H9 (cell line): ENCODE data around the gene DGKG. TPM values are rescaled to one million over a fixed set of nuclear protein-coding genes. Genes with fewer than 3 reads are reported as not detected.

Experiments
- DNase-seq: peaks from one replicate; pipeline ENCODE4 v3.0.0-alpha.2; 2017
- H2AFZ ChIP-seq: one replicate; pipeline ENCODE4 v1.6.1; 2013; ENCODE audit warnings: mild to moderate bottlenecking, low read length, control low read depth, moderate library complexity
- H2AK5ac ChIP-seq: 2 replicates; pipeline ENCODE4 v1.6.1; 2013; ENCODE audit warnings: low read length, control low read depth, mixed read lengths; ENCODE audit not compliant: insufficient read length
- H2BK120ac ChIP-seq: one replicate; pipeline ENCODE4 v1.6.1; 2013; ENCODE audit warnings: low read depth, mild to moderate bottlenecking, low read length, control low read depth, inconsistent platforms; ENCODE audit not compliant: poor library complexity, severe bottlenecking
- H2BK12ac ChIP-seq: 2 replicates; pipeline ENCODE4 v1.6.1; 2013; ENCODE audit warnings: low read length, control low read depth, mixed read lengths, low read depth; ENCODE audit not compliant: insufficient read length
- H2BK15ac ChIP-seq: 2 replicates; pipeline ENCODE4 v1.6.1; 2013; ENCODE audit warnings: low read depth, low read length, control low read depth
- H2BK20ac ChIP-seq: one replicate; pipeline ENCODE4 v1.6.1; 2013; ENCODE audit warnings: low read depth, mild to moderate bottlenecking, low read length, control low read depth, inconsistent platforms; ENCODE audit not compliant: poor library complexity, severe bottlenecking
- H2BK5ac ChIP-seq: 2 replicates; pipeline ENCODE4 v1.6.1; 2013; ENCODE audit warnings: low read length, control low read depth, mixed read lengths; ENCODE audit not compliant: insufficient read length
- H3K14ac ChIP-seq: 2 replicates; pipeline ENCODE4 v1.6.1; 2013; ENCODE audit warnings: low read length, control low read depth; ENCODE audit not compliant: insufficient read depth
- H3K18ac ChIP-seq: 2 replicates; pipeline ENCODE4 v1.6.1; 2013; ENCODE audit warnings: low read depth, mild to moderate bottlenecking, mixed read lengths, low read length, control low read depth; ENCODE audit not compliant: insufficient read length
- H3K23ac ChIP-seq: 2 replicates; pipeline ENCODE4 v1.6.1; 2013; ENCODE audit warnings: low read length, control low read depth, mixed read lengths, low read depth; ENCODE audit not compliant: insufficient read length
- H3K23me2 ChIP-seq: 2 replicates; pipeline ENCODE4 v1.6.1; 2013; ENCODE audit warnings: low read depth, mild to moderate bottlenecking, mixed read lengths, low read length, control low read depth; ENCODE audit not compliant: insufficient read length, poor library complexity, severe bottlenecking
- H3K27ac ChIP-seq: 2 replicates; pipeline ENCODE4 v1.5.1; 2013; ENCODE audit warnings: low read length, control low read depth, mixed read lengths, low read depth; ENCODE audit not compliant: insufficient read length
- H3K27me3 ChIP-seq: 2 replicates; pipeline ENCODE4 v1.6.1; 2013; ENCODE audit warnings: low read length, control low read depth, inconsistent platforms; ENCODE audit not compliant: insufficient read depth
- H3K4ac ChIP-seq: 2 replicates; pipeline ENCODE4 v1.6.1; 2013; ENCODE audit warnings: low read depth, mild to moderate bottlenecking, control low read depth, inconsistent platforms, low read length, moderate library complexity
- H3K4me1 ChIP-seq: 2 replicates; pipeline ENCODE4 v1.6.1; 2013; ENCODE audit warnings: low read length, control low read depth, inconsistent platforms; ENCODE audit not compliant: insufficient read depth
- H3K4me2 ChIP-seq: 2 replicates; pipeline ENCODE4 v1.6.1; 2013; ENCODE audit warnings: low read length, control low read depth, mixed read lengths; ENCODE audit not compliant: insufficient read length, insufficient read depth
- H3K56ac ChIP-seq: 2 replicates; pipeline ENCODE4 v1.6.1; 2013; ENCODE audit warnings: low read depth, mild to moderate bottlenecking, mixed read lengths, low read length, control low read depth; ENCODE audit not compliant: insufficient read length
- H3K79me1 ChIP-seq: 2 replicates; pipeline ENCODE4 v1.6.1; 2013; ENCODE audit warnings: low read depth, mild to moderate bottlenecking, moderate library complexity, low read length, control low read depth, inconsistent platforms; ENCODE audit not compliant: insufficient read depth, poor library complexity, severe bottlenecking
- H3K79me2 ChIP-seq: 2 replicates; pipeline ENCODE4 v1.6.1; 2013; ENCODE audit warnings: low read length, control low read depth, inconsistent platforms; ENCODE audit not compliant: insufficient read depth
- H3K9ac ChIP-seq: 2 replicates; pipeline ENCODE4 v1.6.1; 2013; ENCODE audit warnings: low read length, control low read depth, mixed read lengths; ENCODE audit not compliant: insufficient read length; ENCODE audit errors: extremely low read depth
- H3K9me3 ChIP-seq: one replicate; pipeline ENCODE4 v1.6.1; 2013; ENCODE audit warnings: low read depth, low read length, inconsistent platforms; ENCODE audit not compliant: control insufficient read depth
- H3T11ph ChIP-seq: one replicate; pipeline ENCODE4 v1.6.1; 2013; ENCODE audit warnings: mild to moderate bottlenecking, low read length, control low read depth, inconsistent platforms
- H4K20me1 ChIP-seq: one replicate; pipeline ENCODE4 v1.6.1; 2013; ENCODE audit not compliant: control insufficient read depth, insufficient read length, insufficient read depth
- H4K5ac ChIP-seq: 2 replicates; pipeline ENCODE4 v1.6.1; 2013; ENCODE audit warnings: low read depth, mild to moderate bottlenecking, mixed read lengths, low read length, control low read depth; ENCODE audit not compliant: insufficient read length
- H4K8ac ChIP-seq: replicated peaks from 2 replicates; pipeline ENCODE4 v1.6.1; 2013; ENCODE audit warnings: low read length, control low read depth, mixed read lengths, low read depth; ENCODE audit not compliant: insufficient read length
- H4K91ac ChIP-seq: 2 replicates; pipeline ENCODE4 v1.6.1; 2013; ENCODE audit warnings: low read depth, mild to moderate bottlenecking, moderate library complexity, mixed read lengths, low read length, control low read depth; ENCODE audit not compliant: insufficient read length
- H3K27ac Mint-ChIP-seq, 3 experiments: 2 replicates in 2 of 3; 3 replicates in 1 of 3; pipeline ENCODE4 v1.8.0; 2020 to 2021; ENCODE audit warnings: mixed read lengths in 3 of 3, mild to moderate bottlenecking in 1 of 3, moderate library complexity in 1 of 3
- H3K27me3 Mint-ChIP-seq: 2 replicates; pipeline ENCODE4 v1.8.0; 2021; ENCODE audit warnings: low read depth, mild to moderate bottlenecking, moderate library complexity, mixed read lengths
- H3K36me3 Mint-ChIP-seq, 3 experiments: 2 replicates in 2 of 3; 3 replicates in 1 of 3; pipeline ENCODE4 v1.8.0; 2020 to 2021; ENCODE audit warnings: low read depth in 3 of 3, mixed read lengths in 3 of 3; ENCODE audit not compliant: insufficient read depth in 1 of 3
- H3K4me1 Mint-ChIP-seq, 2 experiments: 2 replicates each; pipeline ENCODE4 v1.8.0; 2020; ENCODE audit warnings: mixed read lengths in 2 of 2
- H3K4me3 Mint-ChIP-seq, 2 experiments: 2 replicates in 1 of 2; 3 replicates in 1 of 2; pipeline ENCODE4 v1.8.0; 2020 to 2021; ENCODE audit warnings: mild to moderate bottlenecking in 2 of 2, mixed read lengths in 2 of 2, moderate library complexity in 1 of 2
- H3K9me3 Mint-ChIP-seq, 2 experiments: 2 replicates in 1 of 2; 3 replicates in 1 of 2; pipeline ENCODE4 v1.8.0; 2020; ENCODE audit warnings: mild to moderate bottlenecking in 2 of 2, mixed read lengths in 2 of 2, moderate library complexity in 1 of 2
- CTCF ChIP-seq: fragments of 200-600 bp; sonication (generic); conservative IDR thresholded peaks from 3 replicates; pipeline ENCODE4 v1.8.0; 2021; ENCODE audit warnings: antibody characterized with exemption, mild to moderate bottlenecking
- WGBS: extraction: QIAGEN DNeasy Blood & Tissue Kit; methylation state at CpG from one replicate; pipeline ENCODE4 v1.1.7; 2013; ENCODE audit warnings: missing lambda C conversion rate, low lambda C conversion rate, mixed read lengths; ENCODE audit not compliant: insufficient read length; ENCODE audit errors: extremely low coverage; 5-methylcytosine and 5-hydroxymethylcytosine counted together
- total RNA-seq: library from RNA; stranded (reverse); gene quantifications from 2 replicates; pipeline ENCODE4 v1.2.1, GENCODE V29; 2021

The DGKG gene
- total RNA-seq, 1 experiment from 2014 or later, result not detected

- Histone ChIP-seq H3K79me2 (no peaks in the 10 kb centered on the region), H3K9me3 (no peaks in the 10 kb centered on the region), H3K56ac (no peak overlapping the region), H2BK120ac (no peak overlapping the region), H3K4me2 (no peak overlapping the region), H4K8ac (no peak overlapping the region), H3K27me3 (no peaks in the 10 kb centered on the region), H2BK15ac (no peak overlapping the region), H4K91ac (no peak overlapping the region), H2BK12ac (no peak overlapping the region), H3K27ac (no peak overlapping the region), H3K23me2 (no peaks in the 10 kb centered on the region), H3K9ac (no peak overlapping the region), H2AK5ac (no peak overlapping the region), H3K79me1 (no peaks in the 10 kb centered on the region), H2BK5ac (no peak overlapping the region), H3K23ac (no peak overlapping the region), H3K4ac (no peak overlapping the region), H3K14ac (no peak overlapping the region), H3T11ph (no peak overlapping the region), H3K18ac (no peak overlapping the region), H4K5ac (no peak overlapping the region), H4K20me1 (no peaks in the 10 kb centered on the region), H2AFZ (no peak overlapping the region), H2BK20ac (no peak overlapping the region), H3K4me1 (no peaks in the 10 kb centered on the region)
- no CpG with 5 or more reads among the region's 9 CpGs for WGBS
- no peaks in the 10 kb centered on the region for H3K36me3 Mint-ChIP-seq
- H3K27me3 Mint-ChIP-seq, result peaks cover 21% of the 10 kb centered on the region
- H3K4me1 Mint-ChIP-seq, result peaks cover 20 to 24% of the 10 kb centered on the region in 2 experiments
- no peak overlapping the region; a peak in 1 of 7 replicates for H3K27ac Mint-ChIP-seq
- peak; percentile 68 for DNase-seq
- H3K4me3 Mint-ChIP-seq, result no peak overlapping the region
- H3K9me3 Mint-ChIP-seq, result no peaks in the 10 kb centered on the region
- TF ChIP-seq CTCF, result peak; percentile 67
These were observed 100.4 kb downstream of the DGKG start for GRCh38 chr3:186261638-186262037.
